ENCODE data around the gene SPTB.

Gene SPTB

GRCh38 chr14:64758025-64758521 is 121.6 kb downstream of the SPTB start:
- Histone ChIP-seq H3K9me2 (replicated peaks; ENCODE audit: insufficient read depth, low read length) (no peaks in the 10 kb centered on the region), H3K9ac (ENCODE audit: low read length) (no peak overlapping the region), H3K9me3 (ENCODE audit: insufficient read depth, low read length) (no peaks in the 10 kb centered on the region), H3K36me3 (ENCODE audit: low read length) (no peaks in the 10 kb centered on the region), H3K4me2 (ENCODE audit: low read depth, low read length, poor library complexity, severe bottlenecking) (no peak overlapping the region), H3K4me3 (ENCODE audit: insufficient read depth, low read length, poor library complexity, severe bottlenecking) (no peak overlapping the region), H4K20me1 (ENCODE audit: low read depth, low read length) (no peaks in the 10 kb centered on the region), H3K79me2 (ENCODE audit: insufficient read depth, low read length) (no peaks in the 10 kb centered on the region), H3F3A (ENCODE audit: insufficient read depth) (no peaks in the 10 kb centered on the region), H3K27ac (ENCODE audit: low read depth, low read length) (no peak overlapping the region), H3K27me3 (ENCODE audit: low read length) (no peaks in the 10 kb centered on the region), H2AFZ (ENCODE audit: low read depth, low read length, severe bottlenecking) (no peak overlapping the region)
- TF ChIP-seq EZH2phosphoT487 (conservative IDR thresholded peaks at IDR 0.05; ENCODE audit: low read length): no peak
- TF ChIP-seq, protein P1, sequence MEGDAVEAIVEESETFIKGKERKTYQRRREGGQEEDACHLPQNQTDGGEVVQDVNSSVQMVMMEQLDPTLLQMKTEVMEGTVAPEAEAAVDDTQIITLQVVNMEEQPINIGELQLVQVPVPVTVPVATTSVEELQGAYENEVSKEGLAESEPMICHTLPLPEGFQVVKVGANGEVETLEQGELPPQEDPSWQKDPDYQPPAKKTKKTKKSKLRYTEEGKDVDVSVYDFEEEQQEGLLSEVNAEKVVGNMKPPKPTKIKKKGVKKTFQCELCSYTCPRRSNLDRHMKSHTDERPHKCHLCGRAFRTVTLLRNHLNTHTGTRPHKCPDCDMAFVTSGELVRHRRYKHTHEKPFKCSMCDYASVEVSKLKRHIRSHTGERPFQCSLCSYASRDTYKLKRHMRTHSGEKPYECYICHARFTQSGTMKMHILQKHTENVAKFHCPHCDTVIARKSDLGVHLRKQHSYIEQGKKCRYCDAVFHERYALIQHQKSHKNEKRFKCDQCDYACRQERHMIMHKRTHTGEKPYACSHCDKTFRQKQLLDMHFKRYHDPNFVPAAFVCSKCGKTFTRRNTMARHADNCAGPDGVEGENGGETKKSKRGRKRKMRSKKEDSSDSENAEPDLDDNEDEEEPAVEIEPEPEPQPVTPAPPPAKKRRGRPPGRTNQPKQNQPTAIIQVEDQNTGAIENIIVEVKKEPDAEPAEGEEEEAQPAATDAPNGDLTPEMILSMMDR (IDR thresholded peaks at IDR 0.05; ENCODE audit: insufficient read depth, low read length, poor library complexity, severe bottlenecking): no peak

DNA sequence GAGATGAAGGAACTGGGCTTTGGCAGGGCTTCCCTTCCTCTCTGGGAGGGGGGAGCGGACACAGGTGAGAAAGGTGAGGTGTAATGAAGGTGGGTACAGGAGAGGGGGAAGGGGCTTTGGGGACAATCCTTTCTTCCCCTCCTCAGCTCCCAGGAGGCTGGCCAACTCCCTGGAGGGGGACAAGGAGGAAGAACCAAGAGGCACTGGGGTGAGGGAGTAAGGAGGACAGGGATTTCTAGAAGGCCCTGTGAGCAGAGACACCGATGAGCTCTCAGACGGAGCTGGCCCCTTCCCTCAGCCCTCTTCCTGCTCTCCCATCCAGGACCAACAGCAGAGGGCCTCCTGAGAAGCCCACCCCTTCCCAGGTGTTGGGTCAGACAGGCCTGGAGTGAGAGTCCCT is 122.1 kb downstream of the SPTB start:
- Histone ChIP-seq H3K36me3 (ENCODE audit: low read length) (no peaks in the 10 kb centered on the region), H3K4me3 (ENCODE audit: insufficient read depth, low read length, poor library complexity, severe bottlenecking) (no peak overlapping the region), H3K9me2 (replicated peaks; ENCODE audit: insufficient read depth, low read length) (no peaks in the 10 kb centered on the region), H3K27ac (ENCODE audit: low read depth, low read length) (no peak overlapping the region), H3K9ac (ENCODE audit: low read length) (no peak overlapping the region), H3K4me2 (ENCODE audit: low read depth, low read length, poor library complexity, severe bottlenecking) (no peak overlapping the region), H4K20me1 (ENCODE audit: low read depth, low read length) (no peaks in the 10 kb centered on the region), H2AFZ (ENCODE audit: low read depth, low read length, severe bottlenecking) (no peak overlapping the region), H3K27me3 (ENCODE audit: low read length) (no peaks in the 10 kb centered on the region), H3F3A (ENCODE audit: insufficient read depth) (no peaks in the 10 kb centered on the region), H3K79me2 (ENCODE audit: insufficient read depth, low read length) (no peaks in the 10 kb centered on the region), H3K9me3 (ENCODE audit: insufficient read depth, low read length) (no peaks in the 10 kb centered on the region)
- TF ChIP-seq, protein P1 (IDR thresholded peaks at IDR 0.05; ENCODE audit: insufficient read depth, low read length, poor library complexity, severe bottlenecking): no peak
- TF ChIP-seq EZH2phosphoT487 (conservative IDR thresholded peaks at IDR 0.05; ENCODE audit: low read length): no peak

DNA sequence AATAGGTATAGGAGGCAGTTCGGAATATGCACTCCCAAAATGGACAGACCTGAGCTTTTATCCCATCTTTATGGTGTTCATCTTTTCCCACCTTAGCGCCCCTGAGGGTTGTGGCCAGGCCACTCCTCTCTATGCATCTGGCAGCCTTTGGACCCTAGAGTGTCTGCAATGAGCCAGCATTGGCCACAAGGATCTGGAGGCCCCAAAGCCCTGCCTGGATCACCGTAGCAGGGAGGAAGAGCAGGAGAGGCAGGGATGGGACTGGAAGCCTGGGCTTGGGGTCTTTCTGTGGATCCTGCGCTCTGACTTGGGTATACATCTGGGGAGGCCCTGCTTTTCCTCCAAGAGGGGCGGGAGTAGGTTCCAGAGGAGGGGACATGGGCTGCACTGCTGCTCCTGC is 123.0 kb downstream of the SPTB start:
- no peak overlapping the region for H3K4me2 ChIP-seq (ENCODE audit: low read depth, low read length, poor library complexity, severe bottlenecking)
- no peaks in the 10 kb centered on the region for H3K9me2 ChIP-seq (replicated peaks; ENCODE audit: insufficient read depth, low read length)
- no peaks in the 10 kb centered on the region for H3K36me3 ChIP-seq (ENCODE audit: low read length)
- H2AFZ ChIP-seq (ENCODE audit: low read depth, low read length, severe bottlenecking): no peak overlapping the region
- TF ChIP-seq EZH2phosphoT487 (conservative IDR thresholded peaks at IDR 0.05; ENCODE audit: low read length): no peak
- TF ChIP-seq, protein P1 (IDR thresholded peaks at IDR 0.05; ENCODE audit: insufficient read depth, low read length, poor library complexity, severe bottlenecking): no peak
- H3K79me2 ChIP-seq (ENCODE audit: insufficient read depth, low read length): no peaks in the 10 kb centered on the region
- no peaks in the 10 kb centered on the region for H4K20me1 ChIP-seq (ENCODE audit: low read depth, low read length)
- H3K27me3 ChIP-seq (ENCODE audit: low read length): no peaks in the 10 kb centered on the region
- H3K4me3 ChIP-seq (ENCODE audit: insufficient read depth, low read length, poor library complexity, severe bottlenecking): no peak overlapping the region
- H3K9me3 ChIP-seq (ENCODE audit: insufficient read depth, low read length): no peaks in the 10 kb centered on the region
- H3K9ac ChIP-seq (ENCODE audit: low read length): no peak overlapping the region
- H3K27ac ChIP-seq (ENCODE audit: low read depth, low read length): no peak overlapping the region
- H3F3A ChIP-seq (ENCODE audit: insufficient read depth): no peaks in the 10 kb centered on the region

Measured in SU-DHL-6 (cell line).